Lower leg skin (tissue), 3 donors: ENCODE measurements around the gene OTUD3.

Experiments
- CTCF ChIP-seq, 3 donors: fragments of 450-650 bp; IDR thresholded peaks; one replicate each; pipeline ENCODE4 v1.5.1; 2016; ENCODE audit warnings: antibody characterized with exemption in 3 of 3, mild to moderate bottlenecking in 3 of 3, moderate library complexity in 2 of 3
- POLR2A ChIP-seq, 2 donors: fragments of 450-650 bp; IDR thresholded peaks; one replicate each; pipeline ENCODE4 v1.6.1; 2016 to 2017; ENCODE audit warnings: antibody characterized with exemption in 2 of 2, mild to moderate bottlenecking in 1 of 2, moderate library complexity in 1 of 2

DNA sequence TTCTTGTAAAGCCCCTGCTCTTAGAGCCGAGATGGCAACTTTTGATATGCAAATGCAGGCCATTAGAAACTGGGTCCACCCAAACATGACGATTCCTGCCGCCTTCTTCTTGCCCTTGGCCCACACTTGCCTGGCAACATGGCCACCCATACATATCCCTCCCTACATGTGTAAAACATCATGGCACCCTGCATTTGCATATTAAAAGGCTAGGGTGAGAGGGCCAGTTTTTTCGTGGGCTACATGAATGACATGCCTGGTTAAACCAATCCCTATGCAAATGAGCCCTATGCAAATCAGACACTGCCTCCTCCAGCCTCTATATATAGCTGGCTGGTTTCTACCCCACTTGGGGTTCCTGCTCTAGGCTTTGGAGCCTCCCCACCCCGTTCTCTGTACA, 78.4 kb downstream of the OTUD3 start:
- TF ChIP-seq CTCF (IDR thresholded peaks at IDR 0.05) (no peak), POLR2A (IDR thresholded peaks at IDR 0.05) (no peak)
